ENCODE results near the gene PALS2. TPM values are rescaled to one million over a fixed set of nuclear protein-coding genes. Genes with fewer than 3 reads are reported as not detected.

PALS2 gene
- total RNA-seq, 2 donors from 2014 or later, result 20.5 to 26.9 TPM

DNA sequence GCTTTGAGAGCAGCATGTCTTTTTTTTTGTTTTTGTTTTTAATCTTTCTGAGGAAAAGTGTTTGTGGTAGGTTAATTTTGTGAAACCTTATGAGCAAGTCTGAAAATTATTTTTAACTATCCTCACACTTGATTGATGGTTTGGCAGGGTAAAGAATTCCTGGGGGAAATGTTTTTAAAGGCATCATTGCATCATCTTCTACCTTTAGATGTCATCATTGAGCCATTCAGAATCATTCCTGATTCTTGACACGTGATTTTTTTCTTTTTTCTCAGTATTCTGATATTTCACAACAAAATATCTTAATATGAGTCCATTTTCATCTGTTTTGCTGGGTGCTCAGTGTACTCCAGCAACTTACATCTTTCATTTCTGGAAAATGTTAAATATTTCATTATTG, 28.3 kb downstream of the PALS2 start:
- peaks cover 16 to 21% of the 10 kb centered on the region in 2 donors for H3K36me3 Mint-ChIP-seq (ENCODE audit: insufficient read depth in 2 of 2)
- H3K27ac Mint-ChIP-seq, result peak overlapping the region; percentile 73
- peaks cover 6% of the 10 kb centered on the region for H3K4me1 Mint-ChIP-seq (ENCODE audit: low read depth)
- no peak overlapping the region for H3K4me3 Mint-ChIP-seq
- ATAC-seq (replicated peaks in 1 of 2), result no peak
- no peak for DNase-seq
- H3K9me3 Mint-ChIP-seq, result peaks cover 4 to 15% of the 10 kb centered on the region in 2 donors
- no peaks in the 10 kb centered on the region for H3K27me3 Mint-ChIP-seq (ENCODE audit: low read depth)

GRCh38 chr7:24602860-24603456, 29.7 kb downstream of the PALS2 start:
- Mint-ChIP-seq H3K9me3 (peaks cover 4 to 15% of the 10 kb centered on the region in 2 donors), H3K27ac (peak overlapping the region; percentile 16)

DNA sequence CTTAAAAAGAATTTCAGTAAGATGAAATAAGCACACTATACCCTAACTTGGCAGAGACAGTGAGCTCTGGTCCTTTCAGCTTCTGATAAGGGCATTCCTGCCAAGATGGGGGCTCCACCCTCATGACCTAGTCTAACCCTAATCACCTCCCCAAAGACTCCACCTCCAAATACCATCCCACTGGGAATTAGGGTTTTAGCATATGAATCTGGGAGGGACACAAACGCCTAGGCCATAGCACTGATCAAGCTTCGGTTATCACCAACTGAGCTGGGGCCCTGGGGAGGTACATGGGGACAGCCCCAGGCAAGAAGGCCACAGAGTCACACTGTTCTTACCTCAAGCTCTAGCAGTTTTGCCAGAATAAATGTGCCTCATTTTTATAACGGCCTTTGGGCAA, 31.4 kb downstream of the PALS2 start:
- Mint-ChIP-seq H3K36me3 (ENCODE audit: insufficient read depth in 2 of 2) (peaks cover 16 to 21% of the 10 kb centered on the region in 2 donors), H3K27me3 (ENCODE audit: low read depth) (no peaks in the 10 kb centered on the region), H3K4me3 (no peak overlapping the region), H3K9me3 (peaks cover 4 to 15% of the 10 kb centered on the region in 2 donors), H3K4me1 (ENCODE audit: low read depth) (peaks cover 19% of the 10 kb centered on the region), H3K27ac (no peak overlapping the region)
- DNase-seq, result no peak
- no peak for ATAC-seq (replicated peaks in 1 of 2)

More at GRCh38 chr7:24602860-24603456, 29.7 kb downstream of the PALS2 start:
- DNase-seq (no peak), ATAC-seq (replicated peaks in 1 of 2) (no peak)
- H3K4me3 Mint-ChIP-seq, result no peak overlapping the region
- peaks cover 16 to 21% of the 10 kb centered on the region in 2 donors for H3K36me3 Mint-ChIP-seq (ENCODE audit: insufficient read depth in 2 of 2)
- H3K27me3 Mint-ChIP-seq (ENCODE audit: low read depth), result no peaks in the 10 kb centered on the region
- peaks cover 9% of the 10 kb centered on the region for H3K4me1 Mint-ChIP-seq (ENCODE audit: low read depth)

DNA sequence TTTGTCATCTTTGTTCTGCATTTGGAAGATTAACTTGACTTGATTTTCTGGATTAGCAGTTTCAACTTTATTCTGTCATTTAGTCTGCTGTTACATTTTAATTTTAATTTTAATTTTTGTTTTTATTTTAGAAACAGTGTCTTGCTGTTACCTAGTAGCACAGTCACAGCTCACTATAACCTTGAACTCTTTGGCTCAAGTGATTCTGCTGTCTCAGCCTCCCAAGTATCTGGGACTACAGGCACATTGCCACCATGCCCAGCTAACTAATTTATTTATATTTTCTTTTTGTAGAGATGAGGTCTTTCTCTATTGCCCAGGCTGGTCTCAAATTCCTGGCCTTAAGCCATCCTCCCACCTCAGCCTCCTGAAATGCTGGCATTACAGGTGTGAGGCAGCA, 35.3 kb downstream of the PALS2 start:
- H3K27me3 Mint-ChIP-seq (ENCODE audit: low read depth), result no peaks in the 10 kb centered on the region
- no peak overlapping the region for H3K27ac Mint-ChIP-seq
- DNase-seq, result no peak
- H3K9me3 Mint-ChIP-seq, result peaks cover under 1 to 3% of the 10 kb centered on the region in 2 donors
- H3K36me3 Mint-ChIP-seq (ENCODE audit: insufficient read depth in 2 of 2), result peaks cover under 1% of the 10 kb centered on the region in 2 donors
- no peak for ATAC-seq (replicated peaks in 1 of 2)
- no peak overlapping the region for H3K4me3 Mint-ChIP-seq
- H3K4me1 Mint-ChIP-seq (ENCODE audit: low read depth), result peaks cover 17% of the 10 kb centered on the region

DNA sequence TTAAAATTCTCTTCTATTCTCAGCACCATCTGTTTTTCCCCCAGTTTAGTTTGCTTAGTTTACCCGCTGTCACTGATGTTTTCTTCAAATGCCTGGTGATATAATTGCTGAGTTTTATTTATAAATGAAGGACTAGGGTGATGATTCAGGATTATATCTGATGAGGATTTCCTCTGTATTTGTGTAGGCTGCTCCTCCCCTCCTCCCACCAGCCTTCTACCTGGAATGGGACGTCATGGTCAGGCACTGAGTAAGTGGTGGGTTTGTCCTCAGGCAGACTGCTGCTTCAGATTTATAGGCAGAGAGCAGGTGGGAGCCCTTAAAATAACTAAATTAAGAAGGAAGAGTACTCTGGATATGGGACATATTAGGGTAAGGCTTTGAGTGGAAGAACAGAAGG, 35.8 kb downstream of the PALS2 start:
- no peaks in the 10 kb centered on the region for H3K27me3 Mint-ChIP-seq (ENCODE audit: low read depth)
- DNase-seq, result no peak
- no peak for ATAC-seq (replicated peaks in 1 of 2)
- peaks cover 17% of the 10 kb centered on the region for H3K4me1 Mint-ChIP-seq (ENCODE audit: low read depth)
- H3K36me3 Mint-ChIP-seq (ENCODE audit: insufficient read depth in 2 of 2), result peaks cover 2 to 3% of the 10 kb centered on the region in 2 donors
- no peak overlapping the region for H3K4me3 Mint-ChIP-seq
- H3K9me3 Mint-ChIP-seq, result peaks cover 3 to 4% of the 10 kb centered on the region in 2 donors
- H3K27ac Mint-ChIP-seq, result no peak overlapping the region

- H3K27me3 Mint-ChIP-seq (ENCODE audit: low read depth), result no peaks in the 10 kb centered on the region
- DNase-seq (no peak), ATAC-seq (replicated peaks in 1 of 2) (no peak)
- H3K4me3 Mint-ChIP-seq, result no peak overlapping the region
- peaks cover 3% of the 10 kb centered on the region in 2 donors for H3K9me3 Mint-ChIP-seq
- H3K36me3 Mint-ChIP-seq (ENCODE audit: insufficient read depth in 2 of 2), result peaks cover 2 to 7% of the 10 kb centered on the region in 2 donors
- H3K27ac Mint-ChIP-seq, result peak overlapping the region; percentile 13
- peaks cover 17% of the 10 kb centered on the region for H3K4me1 Mint-ChIP-seq (ENCODE audit: low read depth)
Observed at GRCh38 chr7:24609570-24609969, 36.3 kb downstream of the PALS2 start.

GRCh38 chr7:24611130-24611529, 37.9 kb downstream of the PALS2 start:
- Mint-ChIP-seq H3K4me1 (ENCODE audit: low read depth) (peaks cover 17% of the 10 kb centered on the region), H3K4me3 (no peak overlapping the region), H3K27me3 (ENCODE audit: low read depth) (no peaks in the 10 kb centered on the region), H3K27ac (no peak overlapping the region), H3K36me3 (ENCODE audit: insufficient read depth in 2 of 2) (peaks cover 5 to 8% of the 10 kb centered on the region in 2 donors), H3K9me3 (peaks cover 3 to 6% of the 10 kb centered on the region in 2 donors)
- DNase-seq (no peak), ATAC-seq (replicated peaks in 1 of 2) (no peak)

DNA sequence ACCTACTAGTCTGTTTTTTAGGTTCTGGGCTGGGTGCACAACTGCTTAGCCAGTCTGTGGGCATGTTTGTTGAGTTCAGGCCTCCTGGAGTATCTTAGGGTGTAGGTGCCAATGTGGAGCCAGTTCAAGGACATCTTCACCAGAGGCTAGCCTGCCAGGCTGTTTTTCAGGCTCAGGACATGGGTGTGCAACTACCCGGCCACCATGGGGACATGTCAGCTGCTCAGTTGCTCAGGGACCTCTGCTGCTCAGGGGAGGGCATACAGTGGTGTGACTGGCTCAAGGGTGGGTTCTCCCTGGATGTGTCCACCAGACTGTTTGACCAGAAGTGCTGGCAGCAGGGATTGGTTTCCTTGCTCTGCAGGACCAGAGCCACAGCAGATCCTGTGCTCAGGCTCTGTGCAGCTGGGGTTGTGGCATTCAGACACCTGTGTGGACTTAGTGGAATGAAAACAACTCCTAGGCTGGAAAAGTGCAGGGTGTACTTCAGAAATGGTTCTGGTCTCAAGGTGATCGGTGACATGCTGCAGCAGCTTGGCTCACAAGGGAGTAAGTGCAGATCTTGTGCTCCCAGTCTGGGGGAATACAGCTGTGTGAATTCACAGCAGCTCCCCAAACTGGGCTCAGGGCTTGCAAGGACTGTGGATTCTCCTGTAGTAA, 44.8 kb downstream of the PALS2 start:
- Mint-ChIP-seq H3K4me3 (no peak overlapping the region), H3K9me3 (peaks cover 7 to 14% of the 10 kb centered on the region in 2 donors)

DNA sequence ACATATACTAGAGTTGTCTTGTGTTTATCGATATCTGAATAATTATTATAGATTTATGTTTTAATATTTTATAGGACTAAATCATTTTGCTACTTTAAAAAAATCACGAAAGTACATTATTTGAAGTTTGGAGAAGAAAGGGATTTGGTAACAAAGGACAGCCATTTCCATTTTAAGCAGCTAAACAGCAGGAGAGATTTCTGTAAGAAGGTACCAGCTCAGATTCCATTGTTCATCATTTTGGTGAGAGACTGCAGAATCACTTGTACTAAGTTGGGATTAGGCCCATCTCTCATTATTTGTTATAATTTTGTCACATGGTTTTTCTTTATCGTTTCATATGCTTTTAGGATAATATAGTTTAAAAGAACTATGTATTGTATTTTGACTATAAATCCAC, 46.7 kb downstream of the PALS2 start:
- ATAC-seq (replicated peaks in 1 of 2), result no peak
- no peak overlapping the region for H3K4me3 Mint-ChIP-seq
- H3K9me3 Mint-ChIP-seq, result peaks cover 5 to 11% of the 10 kb centered on the region in 2 donors
- no peak overlapping the region for H3K27ac Mint-ChIP-seq
- no peaks in the 10 kb centered on the region for H3K27me3 Mint-ChIP-seq (ENCODE audit: low read depth)
- H3K4me1 Mint-ChIP-seq (ENCODE audit: low read depth), result peaks cover 11% of the 10 kb centered on the region
- peaks cover 11 to 12% of the 10 kb centered on the region in 2 donors for H3K36me3 Mint-ChIP-seq (ENCODE audit: insufficient read depth in 2 of 2)
- DNase-seq, result no peak

More for the DNA sequence above, 44.8 kb downstream of the PALS2 start:
- H3K27me3 Mint-ChIP-seq (ENCODE audit: low read depth), result no peaks in the 10 kb centered on the region
- DNase-seq (no peak), ATAC-seq (replicated peaks in 1 of 2) (no peak)
- peaks cover 13 to 20% of the 10 kb centered on the region in 2 donors for H3K36me3 Mint-ChIP-seq (ENCODE audit: insufficient read depth in 2 of 2)
- no peak overlapping the region for H3K27ac Mint-ChIP-seq
- peaks cover 11% of the 10 kb centered on the region for H3K4me1 Mint-ChIP-seq (ENCODE audit: low read depth)

DNA sequence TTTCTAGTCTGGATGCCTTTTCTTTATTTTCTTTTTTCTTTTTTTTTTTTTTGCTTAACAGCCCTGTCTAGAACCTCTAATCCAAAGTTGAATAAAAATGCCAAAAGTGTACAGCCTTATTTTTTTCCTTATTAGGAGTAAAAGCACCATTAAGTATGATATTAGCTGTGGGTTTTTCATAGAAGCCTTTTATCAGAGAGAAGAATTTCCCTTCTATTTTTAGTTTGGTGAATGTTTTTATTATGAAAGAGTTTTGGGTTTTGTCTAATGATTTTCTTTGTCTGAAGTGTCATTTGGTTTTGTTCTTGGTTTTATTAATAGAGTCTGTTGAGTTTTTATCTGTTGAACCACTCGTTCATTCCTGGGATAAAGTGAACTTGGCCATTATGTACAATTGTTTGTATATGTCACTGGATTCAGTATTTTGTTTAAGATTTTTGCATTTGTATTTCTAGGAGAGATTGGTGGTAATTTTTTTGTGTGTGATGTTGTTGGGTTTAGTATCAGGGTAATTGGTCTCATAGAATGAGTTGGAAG, 49.5 kb downstream of the PALS2 start:
- peak overlapping the region; percentile 19 for H3K27ac Mint-ChIP-seq
- ATAC-seq (replicated peaks in 1 of 2) (no peak), DNase-seq (no peak)
- peaks cover 9 to 12% of the 10 kb centered on the region in 2 donors for H3K9me3 Mint-ChIP-seq
- H3K4me1 Mint-ChIP-seq (ENCODE audit: low read depth), result peaks cover 11% of the 10 kb centered on the region
- H3K4me3 Mint-ChIP-seq, result no peak overlapping the region
- peaks cover 12 to 25% of the 10 kb centered on the region in 2 donors for H3K36me3 Mint-ChIP-seq (ENCODE audit: insufficient read depth in 2 of 2)
- no peaks in the 10 kb centered on the region for H3K27me3 Mint-ChIP-seq (ENCODE audit: low read depth)

Other genes starting within 250 kb of the PALS2 start
- 10 to 100 TPM; 19.3 to 20.6 TPM for gene GSDME, start 184.0 kb downstream of the PALS2 start, total RNA-seq